Spleen (tissue), 7 donors: ENCODE data around the gene SSR1.

Source experiments
- CTCF ChIP-seq, 11 experiments: fragments of 200-600 bp in 7 of 11; fragments of 450-650 bp in 4 of 11; sonication (generic) in 4 of 11; IDR thresholded peaks in 8 of 11; conservative IDR thresholded peaks in 3 of 11; 1 replicate in 7 of 11; 2 replicates in 4 of 11; pipeline versions ENCODE4 v1.4.0 to v1.8.0; 2016 to 2021; ENCODE audit warnings: antibody characterized with exemption in 11 of 11, inconsistent platforms in 4 of 11, mild to moderate bottlenecking in 1 of 11
- POLR2A ChIP-seq, 3 donors: fragments of 450-650 bp; IDR thresholded peaks; one replicate each; pipeline ENCODE4 v1.5.1; 2017; ENCODE audit warnings: antibody characterized with exemption in 3 of 3, mild to moderate bottlenecking in 1 of 3
- POLR2AphosphoS5 ChIP-seq, 3 donors: sonication (generic); formaldehyde crosslinking; IDR thresholded peaks; one replicate each; pipeline ENCODE4 v1.5.1; 2017; ENCODE audit warnings: antibody characterized with exemption in 3 of 3
- donor health status: DM: no; HTN: no; CAD: no; lungs with moderate emphysema.
- donor health status: DM: no; HTN: no; CAD: no.
- donor health status: DM: no; HTN: no; CAD: no.

- TF ChIP-seq POLR2A (IDR thresholded peaks at IDR 0.05): no peak
- no peak for TF ChIP-seq POLR2AphosphoS5 (IDR thresholded peaks at IDR 0.05)
- TF ChIP-seq CTCF (IDR thresholded peaks at IDR 0.05 in 8 of 11, conservative IDR thresholded peaks at IDR 0.05 in 3 of 11): no peak
Measured at GRCh38 chr6:7292596-7293255, 20.3 kb downstream of the SSR1 start.
